AG09309 (cell line): ENCODE measurements around the gene RPL10A.

Experiments
- DNase-seq: peaks from one replicate; pipeline ENCODE4 v3.0.0-alpha.2; 2010; ENCODE audit warnings: low read depth
- H3K4me3 ChIP-seq: 2 replicates; pipeline ENCODE4 v1.5.1; 2011; ENCODE audit warnings: mild to moderate bottlenecking, low read depth, low read length, moderate library complexity; ENCODE audit not compliant: control insufficient read depth
- TF ChIP-seq, protein P1 (sequence below): IDR thresholded peaks from 2 replicates; pipeline ENCODE4 v1.5.1; 2011; ENCODE audit warnings: mild to moderate bottlenecking, low read depth, low read length, inconsistent platforms; ENCODE audit not compliant: insufficient read depth, control insufficient read depth; ENCODE audit errors: missing control alignments

Gene RPL10A

DNA sequence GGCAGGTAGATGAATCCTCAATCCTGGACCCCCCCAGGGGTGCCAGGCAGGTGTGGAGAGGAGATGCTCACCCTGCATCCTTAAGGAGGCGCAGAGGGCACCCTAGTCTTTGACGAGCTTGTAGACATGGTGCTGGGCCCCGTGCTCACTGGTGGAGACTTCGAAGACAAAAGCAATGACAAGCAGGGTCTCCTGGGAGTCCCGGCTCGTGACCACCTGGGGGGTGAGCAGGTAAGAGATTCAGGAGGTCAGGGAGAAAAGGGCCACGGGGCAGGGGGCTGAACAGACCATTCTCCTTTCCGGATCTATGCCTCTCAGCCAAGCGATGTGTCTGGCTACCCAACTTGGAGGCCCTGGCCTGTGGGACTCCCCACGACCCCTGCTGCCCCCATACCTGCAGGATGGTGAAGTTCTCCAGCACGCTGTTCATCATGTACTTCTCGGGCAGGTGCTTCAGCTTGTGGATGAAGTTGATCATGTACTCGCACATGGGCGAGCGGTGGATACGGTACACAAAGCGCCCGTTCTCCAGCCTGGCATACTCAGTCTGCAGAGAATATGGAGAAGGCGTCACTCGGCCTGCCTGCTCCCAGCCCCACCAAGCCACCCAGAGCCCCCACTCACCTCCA is 6.9 kb downstream of the RPL10A start:
- no peak for DNase-seq
- TF ChIP-seq, protein P1, sequence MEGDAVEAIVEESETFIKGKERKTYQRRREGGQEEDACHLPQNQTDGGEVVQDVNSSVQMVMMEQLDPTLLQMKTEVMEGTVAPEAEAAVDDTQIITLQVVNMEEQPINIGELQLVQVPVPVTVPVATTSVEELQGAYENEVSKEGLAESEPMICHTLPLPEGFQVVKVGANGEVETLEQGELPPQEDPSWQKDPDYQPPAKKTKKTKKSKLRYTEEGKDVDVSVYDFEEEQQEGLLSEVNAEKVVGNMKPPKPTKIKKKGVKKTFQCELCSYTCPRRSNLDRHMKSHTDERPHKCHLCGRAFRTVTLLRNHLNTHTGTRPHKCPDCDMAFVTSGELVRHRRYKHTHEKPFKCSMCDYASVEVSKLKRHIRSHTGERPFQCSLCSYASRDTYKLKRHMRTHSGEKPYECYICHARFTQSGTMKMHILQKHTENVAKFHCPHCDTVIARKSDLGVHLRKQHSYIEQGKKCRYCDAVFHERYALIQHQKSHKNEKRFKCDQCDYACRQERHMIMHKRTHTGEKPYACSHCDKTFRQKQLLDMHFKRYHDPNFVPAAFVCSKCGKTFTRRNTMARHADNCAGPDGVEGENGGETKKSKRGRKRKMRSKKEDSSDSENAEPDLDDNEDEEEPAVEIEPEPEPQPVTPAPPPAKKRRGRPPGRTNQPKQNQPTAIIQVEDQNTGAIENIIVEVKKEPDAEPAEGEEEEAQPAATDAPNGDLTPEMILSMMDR = no peak
- H3K4me3 ChIP-seq = no peak overlapping the region

- no peak for DNase-seq
- TF ChIP-seq, protein P1 = no peak
- no peak overlapping the region for H3K4me3 ChIP-seq
Measured at GRCh38 chr6:35475573-35475972, 7.4 kb downstream of the RPL10A start.

DNA sequence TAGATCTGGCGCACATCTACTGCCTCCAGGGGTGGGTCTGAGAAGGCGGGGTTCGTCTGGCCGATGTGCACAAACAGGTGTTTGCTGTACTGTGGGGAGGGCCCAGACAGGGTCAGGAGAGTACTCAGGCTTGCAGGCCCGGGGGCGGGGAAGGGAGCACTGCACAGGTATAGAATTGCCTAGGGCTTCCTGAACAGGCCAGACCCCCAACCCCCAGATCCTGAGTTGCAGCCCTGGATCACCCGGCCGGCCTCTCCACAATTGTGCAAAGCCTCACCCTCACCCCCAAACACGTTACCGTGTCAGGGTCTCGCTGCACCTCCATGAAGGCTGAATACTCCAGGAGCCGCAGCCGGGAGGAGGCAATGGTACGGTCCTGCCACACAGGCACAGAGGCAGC is 7.8 kb downstream of the RPL10A start:
- TF ChIP-seq, protein P1 = no peak
- DNase-seq = no peak
- no peak overlapping the region for H3K4me3 ChIP-seq

DNA sequence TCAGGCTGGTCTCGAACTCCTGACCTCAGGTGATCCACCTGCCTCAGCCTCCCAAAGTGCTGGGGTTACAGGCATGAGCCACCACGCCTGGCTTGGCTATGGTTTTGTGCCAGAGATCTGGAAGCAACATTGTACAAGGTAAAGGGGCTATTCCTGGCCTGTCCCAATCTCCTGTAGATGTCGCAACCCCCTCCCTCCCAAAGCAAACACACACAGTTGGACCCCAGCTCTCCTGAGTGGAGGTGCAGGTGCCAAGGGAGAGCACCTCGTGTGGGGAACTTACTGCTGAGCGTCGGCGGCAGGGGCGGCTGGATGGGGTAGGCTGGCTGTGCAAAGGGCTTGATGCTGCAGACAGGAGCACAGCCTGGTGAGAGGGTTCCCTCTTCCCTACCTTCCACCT is 8.8 kb downstream of the RPL10A start:
- no peak for DNase-seq
- TF ChIP-seq, protein P1 = no peak
- no peak overlapping the region for H3K4me3 ChIP-seq

DNA sequence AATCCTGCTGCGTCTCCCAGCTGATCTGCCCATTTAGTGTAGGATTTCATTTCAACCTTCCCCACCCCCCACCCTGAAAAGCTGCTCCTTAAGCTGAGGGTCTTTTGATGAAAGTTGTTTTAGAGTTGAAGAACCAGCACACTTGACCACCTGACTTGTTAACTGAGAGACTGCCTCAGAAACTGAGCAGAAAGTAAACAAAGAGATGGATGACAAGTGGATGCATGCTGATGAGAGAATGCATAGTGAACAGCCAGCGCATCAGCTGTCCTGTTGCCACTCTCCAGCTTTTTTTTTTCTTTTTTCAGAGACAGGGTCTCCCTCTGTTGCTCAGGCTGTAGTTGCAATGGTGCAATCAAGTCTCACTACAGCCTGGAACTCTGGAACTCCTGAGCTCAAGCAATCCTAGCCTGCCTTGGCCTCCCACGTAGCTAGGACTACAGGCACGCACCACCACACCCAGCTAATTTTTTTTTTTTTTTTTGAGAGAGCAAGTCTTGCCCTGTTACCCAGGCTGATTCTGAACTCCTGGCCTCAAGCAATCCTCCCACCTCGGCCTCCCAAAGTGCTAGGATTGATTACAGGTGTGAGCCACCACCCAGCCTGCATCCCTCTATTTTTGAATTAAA is 9.5 kb downstream of the RPL10A start:
- no peak overlapping the region for H3K4me3 ChIP-seq
- DNase-seq = no peak
- TF ChIP-seq, protein P1 = no peak

GRCh38 chr6:35478259-35478658 is 10.1 kb downstream of the RPL10A start:
- no peak for DNase-seq
- TF ChIP-seq, protein P1 = no peak
- no peak overlapping the region for H3K4me3 ChIP-seq
